AG10803 (cell line): ENCODE measurements around the gene ATP6V1C2.

Experiments used
- DNase-seq: peaks from one replicate; pipeline ENCODE4 v3.0.0; 2010; ENCODE audit warnings: low read depth
- H3K4me3 ChIP-seq: 2 replicates; pipeline ENCODE4 v1.5.1; 2011; ENCODE audit warnings: mild to moderate bottlenecking, low read length, control low read depth
- CTCF ChIP-seq: conservative IDR thresholded peaks from 2 replicates; pipeline ENCODE4 v1.5.1; 2011; ENCODE audit warnings: mild to moderate bottlenecking, low read length, control low read depth, inconsistent platforms

The ATP6V1C2 gene

GRCh38 chr2:10721396-10722251 lies at the start of gene ATP6V1C2:
Gene ATP6V1C2, plus strand, starts transcription at chr2:10721630. Its CDS starts 1,220 bp downstream, at chr2:10722850.
- DNase-seq: no peak
- H3K4me3 ChIP-seq: peak within 1 kb of the TSS; percentile 22
- no peak for TF ChIP-seq CTCF

- TF ChIP-seq CTCF: no peak
- no peak for DNase-seq
- no peak overlapping the region for H3K4me3 ChIP-seq
These were observed 46.3 kb upstream of the ATP6V1C2 start for GRCh38 chr2:10675131-10675530.

GRCh38 chr2:10678225-10678624 lies 43.2 kb upstream of the ATP6V1C2 start:
- DNase-seq: no peak

GRCh38 chr2:10680214-10680613 lies 41.2 kb upstream of the ATP6V1C2 start:
- DNase-seq: no peak
- TF ChIP-seq CTCF: no peak

More at GRCh38 chr2:10678225-10678624, 43.2 kb upstream of the ATP6V1C2 start:
- peak; percentile 1; the same call in 1 of the 2 replicates for TF ChIP-seq CTCF
- no peak overlapping the region for H3K4me3 ChIP-seq

GRCh38 chr2:10680957-10681356 lies 40.5 kb upstream of the ATP6V1C2 start:
- no peak overlapping the region for H3K4me3 ChIP-seq
- TF ChIP-seq CTCF: no peak
- DNase-seq: no peak

More at GRCh38 chr2:10680214-10680613, 41.2 kb upstream of the ATP6V1C2 start:
- no peak overlapping the region for H3K4me3 ChIP-seq

GRCh38 chr2:10686176-10686730 lies 35.2 kb upstream of the ATP6V1C2 start:
- DNase-seq: no peak
- no peak overlapping the region for H3K4me3 ChIP-seq
- TF ChIP-seq CTCF: no peak
